ENCODE results near the gene TCF7L2.

- TF ChIP-seq CTCF (IDR thresholded peaks at IDR 0.05): no peak
- TF ChIP-seq POLR2A (IDR thresholded peaks at IDR 0.05): no peak
- TF ChIP-seq EP300 (IDR thresholded peaks at IDR 0.05): no peak
Measured at GRCh38 chr10:113086282-113086681, 136.2 kb downstream of the TCF7L2 start.

Data from stomach (tissue), 4 donors.